IMR-90 (cell line): ENCODE measurements around the gene ABCD1. TPM values are rescaled to one million over a fixed set of nuclear protein-coding genes. Genes with fewer than 3 reads are reported as not detected.

Source experiments
- ATAC-seq: fragments of 200-7000 bp; cut with Tn5 transposase; 2 replicates; pipeline ENCODE4 v1.9.1; 2020; ENCODE audit warnings: low read depth, mild to moderate bottlenecking, moderate library complexity
- BruUV-seq: library from RNA; stranded (reverse); fragments of 400-500 nt; replicated peaks from 2 replicates; lab custom pipeline; 2021; lab: Mats Ljungman, UMichigan
- CTCF ChIA-PET: fragments of 300-600 bp; formaldehyde crosslinking; extraction: SDS; loops from one replicate; lab custom pipeline; 2021; ENCODE audit warnings: antibody characterized with exemption; lab: Yijun Ruan, JAX
- POLR2A ChIA-PET: fragments of 300-600 bp; sonication (Branson Sonifier 250); formaldehyde crosslinking; loops from one replicate; lab custom pipeline; 2022; ENCODE audit warnings: antibody characterized with exemption; ENCODE audit not compliant: unreplicated experiment; lab: Charles Lee
- DNase-seq: peaks from one replicate; pipeline ENCODE4 v3.0.0; 2013
- H2AFZ ChIP-seq: replicated peaks from 2 replicates; pipeline ENCODE3; 2013; ENCODE audit warnings: low read length, mild to moderate bottlenecking; ENCODE audit not compliant: poor library complexity
- H2AK5ac ChIP-seq: 2 replicates; pipeline ENCODE4 v1.6.1; 2013; ENCODE audit warnings: low read depth, low read length, inconsistent platforms
- H2AK9ac ChIP-seq: replicated peaks from 2 replicates; pipeline ENCODE3; 2013; ENCODE audit warnings: mild to moderate bottlenecking, low read depth, low read length, moderate library complexity; ENCODE audit not compliant: poor library complexity
- H2BK120ac ChIP-seq: 2 replicates; pipeline ENCODE4 v1.6.1; 2013; ENCODE audit warnings: low read depth, low read length, inconsistent platforms
- H2BK15ac ChIP-seq: 3 replicates; pipeline ENCODE4 v1.6.1; 2013; ENCODE audit warnings: low read depth, low read length, inconsistent platforms
- H2BK20ac ChIP-seq: 2 replicates; pipeline ENCODE4 v1.6.1; 2013; ENCODE audit warnings: low read depth, mild to moderate bottlenecking, inconsistent platforms, low read length, moderate library complexity
- H2BK5ac ChIP-seq: 2 replicates; pipeline ENCODE4 v1.6.1; 2013; ENCODE audit warnings: mild to moderate bottlenecking, low read depth, low read length, inconsistent platforms; ENCODE audit not compliant: poor library complexity, severe bottlenecking
- H3K14ac ChIP-seq: replicated peaks from 2 replicates; pipeline ENCODE4 v1.6.1; 2013; ENCODE audit warnings: low read depth, low read length, inconsistent platforms
- H3K18ac ChIP-seq: 2 replicates; pipeline ENCODE4 v1.6.1; 2013; ENCODE audit warnings: low read depth, low read length, control low read depth
- H3K23ac ChIP-seq: 2 replicates; pipeline ENCODE4 v1.6.1; 2013; ENCODE audit warnings: low read depth, low read length, inconsistent platforms
- H3K27ac ChIP-seq: 2 replicates; pipeline ENCODE4 v1.5.1; 2013; ENCODE audit warnings: mild to moderate bottlenecking, control low read depth, low read length; ENCODE audit not compliant: insufficient read depth
- H3K27me3 ChIP-seq: 2 replicates; pipeline ENCODE4 v1.6.1; 2013; ENCODE audit warnings: low read length; ENCODE audit not compliant: control insufficient read depth, insufficient read depth
- H3K36me3 ChIP-seq: 2 replicates; pipeline ENCODE4 v1.6.1; 2013; ENCODE audit warnings: low read length, mixed read lengths; ENCODE audit not compliant: control insufficient read depth, insufficient read depth
- H3K4ac ChIP-seq: 2 replicates; pipeline ENCODE4 v1.6.1; 2013; ENCODE audit warnings: low read depth, low read length, inconsistent platforms
- H3K4me1 ChIP-seq: 2 replicates; pipeline ENCODE4 v1.6.1; 2013; ENCODE audit warnings: low read length, mixed read lengths; ENCODE audit not compliant: control insufficient read depth, insufficient read depth
- H3K4me2 ChIP-seq: 2 replicates; pipeline ENCODE4 v1.6.1; 2013; ENCODE audit warnings: low read depth, mild to moderate bottlenecking, control low read depth, low read length, moderate library complexity
- H3K4me3 ChIP-seq: 2 replicates; pipeline ENCODE4 v1.5.1; 2013; ENCODE audit warnings: low read depth, mild to moderate bottlenecking, control low read depth, low read length, moderate library complexity; ENCODE audit not compliant: insufficient read depth
- H3K56ac ChIP-seq: 2 replicates; pipeline ENCODE4 v1.6.1; 2013; ENCODE audit warnings: low read length, inconsistent platforms; ENCODE audit not compliant: insufficient read depth; ENCODE audit errors: extremely low read depth
- H3K79me1 ChIP-seq, 2 experiments: 2 replicates each; pipeline ENCODE4 v1.6.1; 2013; ENCODE audit warnings: low read length in 2 of 2, inconsistent platforms in 1 of 2, low read depth in 1 of 2
- H3K9ac ChIP-seq: 2 replicates; pipeline ENCODE4 v1.6.1; 2013; ENCODE audit warnings: low read depth, low read length, control low read depth
- H3K9me1 ChIP-seq: 2 replicates; pipeline ENCODE4 v1.6.1; 2013; ENCODE audit warnings: low read length, inconsistent platforms; ENCODE audit not compliant: insufficient read depth
- H3K9me3 ChIP-seq: 2 replicates; pipeline ENCODE4 v1.6.1; 2013; ENCODE audit warnings: low read length; ENCODE audit not compliant: control insufficient read depth, insufficient read depth
- H4K20me1 ChIP-seq: 2 replicates; pipeline ENCODE4 v1.6.1; 2013; ENCODE audit warnings: low read length, inconsistent platforms; ENCODE audit not compliant: insufficient read depth
- H4K5ac ChIP-seq: 2 replicates; pipeline ENCODE4 v1.6.1; 2013; ENCODE audit warnings: mild to moderate bottlenecking, low read depth, low read length, control low read depth
- H4K8ac ChIP-seq, 2 experiments: 2 replicates each; pipeline ENCODE4 v1.6.1; 2013; ENCODE audit warnings: low read depth in 2 of 2, low read length in 2 of 2, control low read depth in 1 of 2, inconsistent platforms in 1 of 2
- H4K91ac ChIP-seq: 2 replicates; pipeline ENCODE4 v1.6.1; 2013; ENCODE audit warnings: low read depth, low read length, inconsistent platforms; ENCODE audit not compliant: insufficient read depth
- BHLHE40 ChIP-seq: fragments of 150-350 bp; IDR thresholded peaks from 2 replicates; pipeline ENCODE4 v1.6.1; 2016; ENCODE audit warnings: mild to moderate bottlenecking, low read depth, low read length
- MAFK ChIP-seq: IDR thresholded peaks from 2 replicates; pipeline ENCODE4 v1.6.1; 2012; ENCODE audit warnings: low read depth, low read length, improper control_type of control experiment
- MAZ ChIP-seq: IDR thresholded peaks from 2 replicates; pipeline ENCODE4 v1.6.1; 2012; ENCODE audit warnings: low read depth, mild to moderate bottlenecking, low read length, improper control_type of control experiment, moderate library complexity, borderline replicate concordance
- MXI1 ChIP-seq: IDR thresholded peaks from 2 replicates; pipeline ENCODE4 v1.6.1; 2012; ENCODE audit warnings: low read depth, mild to moderate bottlenecking, low read length, moderate library complexity, borderline replicate concordance
- NFE2L2 ChIP-seq: fragments of 150-350 bp; IDR thresholded peaks from 2 replicates; pipeline ENCODE4 v1.6.1; 2016; ENCODE audit warnings: low read depth, mild to moderate bottlenecking, low read length
- POLR2A ChIP-seq: IDR thresholded peaks from 2 replicates; pipeline ENCODE4 v1.6.1; 2012; ENCODE audit warnings: mild to moderate bottlenecking, low read depth, low read length
- RAD21 ChIP-seq: IDR thresholded peaks from 2 replicates; pipeline ENCODE4 v1.6.1; 2012; ENCODE audit warnings: low read length, improper control_type of control experiment
- RCOR1 ChIP-seq: IDR thresholded peaks from 2 replicates; pipeline ENCODE4 v1.6.1; 2012; ENCODE audit warnings: mild to moderate bottlenecking, low read length, improper control_type of control experiment; ENCODE audit not compliant: insufficient replicate concordance
- RFX5 ChIP-seq: IDR thresholded peaks from 2 replicates; pipeline ENCODE4 v1.8.0; 2012; ENCODE audit warnings: low read depth, mild to moderate bottlenecking, low read length, moderate library complexity
- SMC3 ChIP-seq: fragments of 150-350 bp; IDR thresholded peaks from 2 replicates; pipeline ENCODE4 v1.6.1; 2016; ENCODE audit warnings: low read depth, mild to moderate bottlenecking, antibody characterized with exemption, low read length, moderate library complexity
- WGBS, 2 experiments: methylation state at CpG; one replicate each; pipeline versions ENCODE4 v1.1.5 to v1.1.7; 2013; ENCODE audit warnings: missing lambda C conversion rate in 2 of 2; ENCODE audit not compliant: insufficient read length in 1 of 2; ENCODE audit errors: extremely low coverage in 2 of 2; 5-methylcytosine and 5-hydroxymethylcytosine counted together
- dilution Hi-C: fragments of 300-500 bp; cut with HindIII; formaldehyde crosslinking; loops from one replicate; pipeline ENCODE4 v1.14.3; 2018; ENCODE audit warnings: low sequenced_read_pairs; ENCODE audit not compliant: unreplicated experiment
- in situ Hi-C: fragments of 300-500 bp; cut with MboI; formaldehyde crosslinking; loops from 3 replicates; pipeline ENCODE4 v1.14.3; 2019; ENCODE audit warnings: low sequenced_read_pairs, inconsistent platforms, mixed read lengths
- intact Hi-C: fragments of 100-400 bp; cut with micrococcal nuclease; formaldehyde crosslinking; loops from 2 replicates; pipeline ENCODE4 v1.10.0; 2022
- polyA plus RNA-seq, 3 experiments: library from polyadenylated mRNA; depleted of rRNA; stranded (reverse); fragments of >200 nt; gene quantifications; 2 replicates each; pipeline ENCODE4 v1.2.3, GENCODE V29; 2012; ENCODE audit warnings: low replicate concordance in 1 of 3
- total RNA-seq: library from RNA; depleted of rRNA; stranded (reverse); fragments of >200 nt; gene quantifications from 2 replicates; pipeline ENCODE4 v1.2.3, GENCODE V29; 2012
- TF ChIP-seq, protein P1 (sequence below): conservative IDR thresholded peaks from 2 replicates; pipeline ENCODE4 v1.5.1; 2012; ENCODE audit warnings: mild to moderate bottlenecking, low read depth, low read length, improper control_type of control experiment
- TF ChIP-seq, protein P2 (sequence below): fragments of 150-350 bp; IDR thresholded peaks from 2 replicates; pipeline ENCODE4 v1.6.1; 2017; ENCODE audit warnings: mild to moderate bottlenecking, antibody characterized with exemption, low read length, low read depth

Gene ABCD1
- total and polyA plus RNA-seq, 2 of the 4 experiments (the other 2 are of a cell fraction): 4.3 to 7.0 TPM

DNA sequence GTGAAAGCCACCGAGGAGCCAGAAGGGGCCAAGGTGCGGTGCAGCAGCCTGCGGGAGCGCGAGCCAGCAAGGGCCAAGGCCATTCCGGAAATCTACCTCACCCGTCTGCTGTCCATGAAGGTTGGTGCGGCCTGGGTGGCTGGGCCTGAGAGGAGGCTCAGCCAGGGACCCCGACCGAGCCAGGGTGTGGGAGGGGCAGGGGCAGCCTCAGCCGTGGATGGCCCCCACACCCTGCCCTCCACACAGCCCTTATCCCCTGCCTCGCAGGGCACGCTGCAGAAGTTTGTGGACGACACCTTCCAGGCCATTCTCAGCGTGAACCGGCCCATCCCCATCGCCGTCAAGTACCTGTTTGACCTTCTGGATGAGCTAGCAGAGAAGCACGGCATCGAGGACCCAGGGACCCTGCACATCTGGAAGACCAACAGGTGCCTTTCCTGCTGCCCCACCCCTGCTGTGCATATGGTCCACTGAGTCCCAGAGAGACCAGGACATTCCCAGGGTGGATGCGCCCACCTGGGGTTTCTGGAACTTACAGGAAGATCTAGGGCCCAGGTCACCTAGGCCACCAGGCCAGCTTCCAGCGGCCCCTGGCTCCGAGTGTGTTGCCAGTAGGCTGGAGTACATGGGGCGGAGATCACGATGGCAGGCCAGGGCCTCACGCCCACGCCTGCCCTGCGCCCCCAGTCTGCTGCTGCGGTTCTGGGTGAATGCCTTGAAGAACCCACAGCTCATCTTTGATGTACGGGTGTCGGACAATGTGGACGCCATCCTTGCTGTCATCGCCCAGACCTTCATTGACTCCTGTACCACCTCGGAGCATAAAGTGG, 52.8 kb downstream of the ABCD1 start (continued):
- no peak for TF ChIP-seq RAD21

- no peak overlapping the region for H3K27ac ChIP-seq
- no peak overlapping the region for H2BK5ac ChIP-seq
- H2BK15ac ChIP-seq: no peak overlapping the region
- H3K4me2 ChIP-seq: no peak overlapping the region
- intact Hi-C loops (no loop called here), in situ Hi-C loops (no loop called here), dilution Hi-C loops (no loop called here)
- H3K14ac ChIP-seq: no peak overlapping the region
- ATAC-seq: no peak
- H3K23ac ChIP-seq: no peak overlapping the region
- no TSS peak for BruUV-seq
- no peak overlapping the region for H2BK120ac ChIP-seq
- no peak overlapping the region for H2AK9ac ChIP-seq
- no CpG with 5 or more reads among the region's 17 CpGs for WGBS, 2 experiments
- DNase-seq: no peak
- H3K36me3 ChIP-seq: peaks cover 4% of the 10 kb centered on the region; the same call in 1 of the 2 replicates
- H4K8ac ChIP-seq: no peak overlapping the region
- ChIA-PET CTCF (interaction anchor here (0.6 kb wide), 1 partner anchor 169 kb away, joined by 4 read pairs; no protein-coding TSS in a partner anchor), POLR2A (no interaction called here)
- H4K5ac ChIP-seq: no peak overlapping the region
- H3K18ac ChIP-seq: no peak overlapping the region
- H3K4me3 ChIP-seq: no peak overlapping the region
- H4K20me1 ChIP-seq: no peaks in the 10 kb centered on the region
- no peaks in the 10 kb centered on the region for H3K27me3 ChIP-seq
- H4K91ac ChIP-seq: no peak overlapping the region
- H3K56ac ChIP-seq: no peak overlapping the region
- H3K4me1 ChIP-seq: no peaks in the 10 kb centered on the region
- H3K9me3 ChIP-seq: no peaks in the 10 kb centered on the region; the same call in 1 of the 2 replicates
- H2AK5ac ChIP-seq: no peak overlapping the region
- no peaks in the 10 kb centered on the region for H3K79me1 ChIP-seq
- H3K9me1 ChIP-seq: no peaks in the 10 kb centered on the region
- H3K9ac ChIP-seq: no peak overlapping the region
- no peak overlapping the region for H3K4ac ChIP-seq
- H2BK20ac ChIP-seq: no peak overlapping the region
- no peak overlapping the region for H2AFZ ChIP-seq
- no peak for TF ChIP-seq SMC3
- no peak for TF ChIP-seq MXI1
- no peak for TF ChIP-seq RAD21
- TF ChIP-seq MAFK: no peak
- TF ChIP-seq NFE2L2: no peak
- TF ChIP-seq RCOR1: no peak
- TF ChIP-seq BHLHE40: no peak
- TF ChIP-seq RFX5: no peak
- TF ChIP-seq POLR2A: no peak
- TF ChIP-seq MAZ: no peak
- TF ChIP-seq, protein P1, sequence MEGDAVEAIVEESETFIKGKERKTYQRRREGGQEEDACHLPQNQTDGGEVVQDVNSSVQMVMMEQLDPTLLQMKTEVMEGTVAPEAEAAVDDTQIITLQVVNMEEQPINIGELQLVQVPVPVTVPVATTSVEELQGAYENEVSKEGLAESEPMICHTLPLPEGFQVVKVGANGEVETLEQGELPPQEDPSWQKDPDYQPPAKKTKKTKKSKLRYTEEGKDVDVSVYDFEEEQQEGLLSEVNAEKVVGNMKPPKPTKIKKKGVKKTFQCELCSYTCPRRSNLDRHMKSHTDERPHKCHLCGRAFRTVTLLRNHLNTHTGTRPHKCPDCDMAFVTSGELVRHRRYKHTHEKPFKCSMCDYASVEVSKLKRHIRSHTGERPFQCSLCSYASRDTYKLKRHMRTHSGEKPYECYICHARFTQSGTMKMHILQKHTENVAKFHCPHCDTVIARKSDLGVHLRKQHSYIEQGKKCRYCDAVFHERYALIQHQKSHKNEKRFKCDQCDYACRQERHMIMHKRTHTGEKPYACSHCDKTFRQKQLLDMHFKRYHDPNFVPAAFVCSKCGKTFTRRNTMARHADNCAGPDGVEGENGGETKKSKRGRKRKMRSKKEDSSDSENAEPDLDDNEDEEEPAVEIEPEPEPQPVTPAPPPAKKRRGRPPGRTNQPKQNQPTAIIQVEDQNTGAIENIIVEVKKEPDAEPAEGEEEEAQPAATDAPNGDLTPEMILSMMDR: no peak
- TF ChIP-seq, protein P2, sequence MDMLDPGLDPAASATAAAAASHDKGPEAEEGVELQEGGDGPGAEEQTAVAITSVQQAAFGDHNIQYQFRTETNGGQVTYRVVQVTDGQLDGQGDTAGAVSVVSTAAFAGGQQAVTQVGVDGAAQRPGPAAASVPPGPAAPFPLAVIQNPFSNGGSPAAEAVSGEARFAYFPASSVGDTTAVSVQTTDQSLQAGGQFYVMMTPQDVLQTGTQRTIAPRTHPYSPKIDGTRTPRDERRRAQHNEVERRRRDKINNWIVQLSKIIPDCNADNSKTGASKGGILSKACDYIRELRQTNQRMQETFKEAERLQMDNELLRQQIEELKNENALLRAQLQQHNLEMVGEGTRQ: no peak
These were observed 53.5 kb downstream of the ABCD1 start for GRCh38 chrX:153778181-153778580.
